ENCODE measurements around the gene CCDC182. TPM values are rescaled to one million over a fixed set of nuclear protein-coding genes. Genes with fewer than 3 reads are reported as not detected.

The CCDC182 gene
- total and polyA plus RNA-seq, 4 experiments from 2014 or later = not detected

GRCh38 chr17:57727630-57728175 is 17.4 kb downstream of the CCDC182 start:
- no peaks in the 10 kb centered on the region for H3K27me3 ChIP-seq (ENCODE audit: insufficient read depth, low read length)
- H3K9me3 Mint-ChIP-seq = peaks cover 0 to 1% (median 0%) of the 10 kb centered on the region in 8 donors
- H3K4me1 Mint-ChIP-seq = no peaks in the 10 kb centered on the region
- no peak overlapping the region for H3K4me3 ChIP-seq (ENCODE audit: low read length in 2 of 2)
- DNase-seq = no peak
- no peak overlapping the region for H3K27ac ChIP-seq (ENCODE audit: low read depth, low read length)
- H3K4me3 Mint-ChIP-seq = no peak overlapping the region
- POLR2A ChIA-PET (ENCODE audit: partially characterized antibody) = no interaction called here
- no peaks in the 10 kb centered on the region for H3K36me3 ChIP-seq (ENCODE audit: insufficient read depth, low read length)
- H3K27ac Mint-ChIP-seq = no peak overlapping the region
- no peaks in the 10 kb centered on the region for H3K9me3 ChIP-seq (ENCODE audit: control insufficient read depth in 1 of 2, low read length in 2 of 2)
- no peaks in the 10 kb centered on the region for H3K36me3 Mint-ChIP-seq
- H3K4me1 ChIP-seq (ENCODE audit: insufficient read depth, low read length) = no peaks in the 10 kb centered on the region
- H3K27me3 Mint-ChIP-seq = peaks cover 0 to 2% of the 10 kb centered on the region in 2 donors
- intact Hi-C loops (cut with micrococcal nuclease) = no loop called here
- CTCF ChIA-PET (ENCODE audit: partially characterized antibody) = interaction anchor here (1.1 kb wide), 1 partner anchor 9 kb away, joined by 4 read pairs; no protein-coding TSS in a partner anchor

GRCh38 chr17:57726838-57727237 is 18.3 kb downstream of the CCDC182 start:
- Histone ChIP-seq H3K4me1 (ENCODE audit: insufficient read depth, low read length) (no peaks in the 10 kb centered on the region), H3K27ac (ENCODE audit: low read depth, low read length) (no peak overlapping the region), H3K9me3 (ENCODE audit: control insufficient read depth in 1 of 2, low read length in 2 of 2) (no peaks in the 10 kb centered on the region), H3K36me3 (ENCODE audit: insufficient read depth, low read length) (no peaks in the 10 kb centered on the region), H3K27me3 (ENCODE audit: insufficient read depth, low read length) (no peaks in the 10 kb centered on the region), H3K4me3 (ENCODE audit: low read length in 2 of 2) (no peak overlapping the region)
- no peaks in the 10 kb centered on the region for H3K36me3 Mint-ChIP-seq
- ChIA-PET CTCF (ENCODE audit: partially characterized antibody) (no interaction called here), POLR2A (ENCODE audit: partially characterized antibody) (no interaction called here)
- H3K9me3 Mint-ChIP-seq = peaks cover 0 to 1% (median 0%) of the 10 kb centered on the region in 8 donors
- DNase-seq = no peak
- H3K27me3 Mint-ChIP-seq = peaks cover 0 to 2% of the 10 kb centered on the region in 2 donors
- intact Hi-C loops (cut with micrococcal nuclease) = no loop called here
- no peaks in the 10 kb centered on the region for H3K4me1 Mint-ChIP-seq
- no peak overlapping the region for H3K27ac Mint-ChIP-seq
- H3K4me3 Mint-ChIP-seq = no peak overlapping the region

GRCh38 chr17:57726213-57726790 is 18.8 kb downstream of the CCDC182 start:
- CTCF ChIA-PET (ENCODE audit: partially characterized antibody) = no interaction called here
- POLR2A ChIA-PET (ENCODE audit: partially characterized antibody) = no interaction called here
- no peak overlapping the region for H3K27ac Mint-ChIP-seq
- no peak overlapping the region for H3K27ac ChIP-seq (ENCODE audit: low read depth, low read length)
- no peaks in the 10 kb centered on the region for H3K27me3 ChIP-seq (ENCODE audit: insufficient read depth, low read length)
- no peak overlapping the region for H3K4me3 Mint-ChIP-seq
- intact Hi-C loops (cut with micrococcal nuclease) = no loop called here
- no peaks in the 10 kb centered on the region for H3K9me3 ChIP-seq (ENCODE audit: control insufficient read depth in 1 of 2, low read length in 2 of 2)
- H3K36me3 Mint-ChIP-seq = no peaks in the 10 kb centered on the region
- no peaks in the 10 kb centered on the region for H3K4me1 ChIP-seq (ENCODE audit: insufficient read depth, low read length)
- peaks cover 0 to 3% of the 10 kb centered on the region in 2 donors for H3K27me3 Mint-ChIP-seq
- H3K36me3 ChIP-seq (ENCODE audit: insufficient read depth, low read length) = no peaks in the 10 kb centered on the region
- no peak for DNase-seq
- H3K4me1 Mint-ChIP-seq = no peaks in the 10 kb centered on the region
- H3K4me3 ChIP-seq (ENCODE audit: low read length in 2 of 2) = no peak overlapping the region
- peaks cover 0 to 1% (median 0%) of the 10 kb centered on the region in 8 donors for H3K9me3 Mint-ChIP-seq

- Mint-ChIP-seq H3K9me3 (peaks cover 0 to 1% (median 0%) of the 10 kb centered on the region in 8 donors), H3K4me1 (no peaks in the 10 kb centered on the region), H3K27ac (peak overlapping the region in 1 of 7 donors; percentile 32), H3K36me3 (no peaks in the 10 kb centered on the region), H3K27me3 (peaks cover 0 to 1% of the 10 kb centered on the region in 2 donors), H3K4me3 (no peak overlapping the region)
- no peak for DNase-seq
- Histone ChIP-seq H3K4me3 (ENCODE audit: low read length in 2 of 2) (no peak overlapping the region), H3K36me3 (ENCODE audit: insufficient read depth, low read length) (no peaks in the 10 kb centered on the region), H3K27me3 (ENCODE audit: insufficient read depth, low read length) (no peaks in the 10 kb centered on the region), H3K9me3 (ENCODE audit: control insufficient read depth in 1 of 2, low read length in 2 of 2) (no peaks in the 10 kb centered on the region), H3K27ac (ENCODE audit: low read depth, low read length) (no peak overlapping the region), H3K4me1 (ENCODE audit: insufficient read depth, low read length) (no peaks in the 10 kb centered on the region)
- intact Hi-C loops (cut with micrococcal nuclease) = no loop called here
- ChIA-PET CTCF (ENCODE audit: partially characterized antibody) (no interaction called here), POLR2A (ENCODE audit: partially characterized antibody) (no interaction called here)
These were observed 20.4 kb downstream of the CCDC182 start for GRCh38 chr17:57724729-57725125.

GRCh38 chr17:57724026-57724728 is 20.9 kb downstream of the CCDC182 start:
- Mint-ChIP-seq H3K27me3 (peaks cover 0 to 1% of the 10 kb centered on the region in 2 donors), H3K27ac (no peak overlapping the region), H3K9me3 (no peaks in the 10 kb centered on the region), H3K36me3 (no peaks in the 10 kb centered on the region), H3K4me3 (no peak overlapping the region), H3K4me1 (no peaks in the 10 kb centered on the region)
- intact Hi-C loops (cut with micrococcal nuclease) = no loop called here
- no peaks in the 10 kb centered on the region for H3K4me1 ChIP-seq (ENCODE audit: insufficient read depth, low read length)
- ChIA-PET POLR2A (ENCODE audit: partially characterized antibody) (no interaction called here), CTCF (ENCODE audit: partially characterized antibody) (no interaction called here)
- H3K27ac ChIP-seq (ENCODE audit: low read depth, low read length) = no peak overlapping the region
- no peaks in the 10 kb centered on the region for H3K36me3 ChIP-seq (ENCODE audit: insufficient read depth, low read length)
- H3K4me3 ChIP-seq (ENCODE audit: low read length in 2 of 2) = no peak overlapping the region
- DNase-seq = no peak
- no peaks in the 10 kb centered on the region for H3K27me3 ChIP-seq (ENCODE audit: insufficient read depth, low read length)
- H3K9me3 ChIP-seq (ENCODE audit: control insufficient read depth in 1 of 2, low read length in 2 of 2) = no peaks in the 10 kb centered on the region

- no peaks in the 10 kb centered on the region for H3K4me1 Mint-ChIP-seq
- intact Hi-C loops (cut with micrococcal nuclease) = no loop called here
- H3K27ac ChIP-seq (ENCODE audit: low read depth, low read length) = no peak overlapping the region
- ChIA-PET POLR2A (ENCODE audit: partially characterized antibody) (no interaction called here), CTCF (ENCODE audit: partially characterized antibody) (no interaction called here)
- H3K4me1 ChIP-seq (ENCODE audit: insufficient read depth, low read length) = no peaks in the 10 kb centered on the region
- H3K9me3 Mint-ChIP-seq = no peaks in the 10 kb centered on the region
- no peak overlapping the region for H3K4me3 Mint-ChIP-seq
- DNase-seq = no peak
- H3K9me3 ChIP-seq (ENCODE audit: control insufficient read depth in 1 of 2, low read length in 2 of 2) = no peaks in the 10 kb centered on the region
- no peaks in the 10 kb centered on the region for H3K36me3 ChIP-seq (ENCODE audit: insufficient read depth, low read length)
- no peaks in the 10 kb centered on the region for H3K27me3 ChIP-seq (ENCODE audit: insufficient read depth, low read length)
- H3K27ac Mint-ChIP-seq = no peak overlapping the region
- peaks cover 0 to 3% of the 10 kb centered on the region in 2 donors for H3K27me3 Mint-ChIP-seq
- H3K36me3 Mint-ChIP-seq = no peaks in the 10 kb centered on the region
- H3K4me3 ChIP-seq (ENCODE audit: low read length in 2 of 2) = no peak overlapping the region
These were observed 21.6 kb downstream of the CCDC182 start for GRCh38 chr17:57723427-57724025.

GRCh38 chr17:57722704-57723043 is 22.4 kb downstream of the CCDC182 start:
- H3K4me1 Mint-ChIP-seq = no peaks in the 10 kb centered on the region
- no peaks in the 10 kb centered on the region for H3K27me3 ChIP-seq (ENCODE audit: insufficient read depth, low read length)
- no peak overlapping the region for H3K4me3 ChIP-seq (ENCODE audit: low read length in 2 of 2)
- no peak for DNase-seq
- H3K27me3 Mint-ChIP-seq = peaks cover 1 to 3% of the 10 kb centered on the region in 2 donors
- no peaks in the 10 kb centered on the region for H3K4me1 ChIP-seq (ENCODE audit: insufficient read depth, low read length)
- no peak overlapping the region for H3K27ac Mint-ChIP-seq
- H3K4me3 Mint-ChIP-seq = no peak overlapping the region
- H3K27ac ChIP-seq (ENCODE audit: low read depth, low read length) = no peak overlapping the region
- H3K36me3 ChIP-seq (ENCODE audit: insufficient read depth, low read length) = no peaks in the 10 kb centered on the region
- H3K9me3 ChIP-seq (ENCODE audit: control insufficient read depth in 1 of 2, low read length in 2 of 2) = no peaks in the 10 kb centered on the region
- ChIA-PET CTCF (ENCODE audit: partially characterized antibody) (no interaction called here), POLR2A (ENCODE audit: partially characterized antibody) (no interaction called here)
- H3K36me3 Mint-ChIP-seq = no peaks in the 10 kb centered on the region
- H3K9me3 Mint-ChIP-seq = no peaks in the 10 kb centered on the region
- intact Hi-C loops (cut with micrococcal nuclease) = no loop called here
